Vagina (tissue), 2 donors: Measurements from ENCODE around the gene ZNF438.

Experiments
- POLR2A ChIP-seq, 2 donors: fragments of 450-650 bp; IDR thresholded peaks; one replicate each; pipeline ENCODE4 v1.6.1; 2017; ENCODE audit warnings: antibody characterized with exemption in 2 of 2, mild to moderate bottlenecking in 2 of 2, moderate library complexity in 2 of 2
- POLR2AphosphoS5 ChIP-seq, 2 donors: sonication (generic); formaldehyde crosslinking; IDR thresholded peaks; one replicate each; pipeline ENCODE4 v1.9.0; 2017; ENCODE audit warnings: antibody characterized with exemption in 2 of 2, mild to moderate bottlenecking in 2 of 2, low read depth in 1 of 2; ENCODE audit not compliant: insufficient read depth in 1 of 2
- TF ChIP-seq, protein P1 (sequence below), 3 experiments: fragments of 450-650 bp in 2 of 3; fragments of 200-600 bp in 1 of 3; sonication (generic) in 1 of 3; IDR thresholded peaks; one replicate each; pipeline ENCODE4 v1.5.1; 2017 to 2019; ENCODE audit warnings: antibody characterized with exemption in 3 of 3, mild to moderate bottlenecking in 2 of 3, moderate library complexity in 2 of 3

DNA sequence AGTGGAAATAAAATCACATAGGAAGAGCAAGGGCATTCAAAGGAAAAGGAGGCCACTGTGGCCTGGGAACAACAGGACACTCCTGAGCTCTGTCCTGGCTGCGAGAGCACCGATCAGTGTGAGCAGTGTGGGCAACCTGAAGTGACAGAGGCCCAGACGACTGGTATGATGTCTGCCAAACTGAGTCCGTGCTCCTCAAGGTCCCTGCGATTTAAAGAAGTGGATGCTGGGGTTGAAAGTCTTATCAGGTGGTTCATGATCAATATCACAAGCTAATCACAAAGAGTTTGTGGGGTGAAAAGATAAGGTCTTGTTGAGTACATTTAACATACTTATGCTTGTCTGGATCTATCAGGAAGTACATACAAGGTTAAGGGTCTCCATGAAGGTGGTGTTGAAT lies 176.5 kb downstream of the ZNF438 start:
- TF ChIP-seq, protein P1, sequence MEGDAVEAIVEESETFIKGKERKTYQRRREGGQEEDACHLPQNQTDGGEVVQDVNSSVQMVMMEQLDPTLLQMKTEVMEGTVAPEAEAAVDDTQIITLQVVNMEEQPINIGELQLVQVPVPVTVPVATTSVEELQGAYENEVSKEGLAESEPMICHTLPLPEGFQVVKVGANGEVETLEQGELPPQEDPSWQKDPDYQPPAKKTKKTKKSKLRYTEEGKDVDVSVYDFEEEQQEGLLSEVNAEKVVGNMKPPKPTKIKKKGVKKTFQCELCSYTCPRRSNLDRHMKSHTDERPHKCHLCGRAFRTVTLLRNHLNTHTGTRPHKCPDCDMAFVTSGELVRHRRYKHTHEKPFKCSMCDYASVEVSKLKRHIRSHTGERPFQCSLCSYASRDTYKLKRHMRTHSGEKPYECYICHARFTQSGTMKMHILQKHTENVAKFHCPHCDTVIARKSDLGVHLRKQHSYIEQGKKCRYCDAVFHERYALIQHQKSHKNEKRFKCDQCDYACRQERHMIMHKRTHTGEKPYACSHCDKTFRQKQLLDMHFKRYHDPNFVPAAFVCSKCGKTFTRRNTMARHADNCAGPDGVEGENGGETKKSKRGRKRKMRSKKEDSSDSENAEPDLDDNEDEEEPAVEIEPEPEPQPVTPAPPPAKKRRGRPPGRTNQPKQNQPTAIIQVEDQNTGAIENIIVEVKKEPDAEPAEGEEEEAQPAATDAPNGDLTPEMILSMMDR (IDR thresholded peaks at IDR 0.05), result no peak
- TF ChIP-seq POLR2AphosphoS5 (IDR thresholded peaks at IDR 0.05; ENCODE audit: insufficient read depth in 1 of 2, low read depth in 1 of 2) (no peak), POLR2A (IDR thresholded peaks at IDR 0.05) (no peak)
